Lower leg skin (tissue), 4 donors: ENCODE results near the gene MEI4. TPM values are rescaled to one million over a fixed set of nuclear protein-coding genes. Genes with fewer than 3 reads are reported as not detected.
"Not testable (repeated sequence)": the region's sequence is repeated elsewhere in the genome, so short reads cannot be mapped to it uniquely, and the experiment has no call there.

Source experiments
- DNase-seq, 2 donors: peaks; one replicate each; pipeline ENCODE4 v3.0.0-alpha.2; 2019; ENCODE audit warnings: low spot score in 2 of 2
- H3K4me3 ChIP-seq: fragments of 200-600 bp; sonication (generic); 2 replicates; pipeline ENCODE4 v1.5.1; 2017; ENCODE audit warnings: mild to moderate bottlenecking, low read depth; ENCODE audit not compliant: poor library complexity, severe bottlenecking
- POLR2A ChIP-seq, 2 donors: fragments of 450-650 bp; IDR thresholded peaks; one replicate each; pipeline ENCODE4 v1.6.1; 2016 to 2017; ENCODE audit warnings: antibody characterized with exemption in 2 of 2, mild to moderate bottlenecking in 1 of 2, moderate library complexity in 1 of 2
- WGBS, 2 donors: methylation state at CpG; one replicate each; pipeline ENCODE4 v1.1.5; 2018; 5-methylcytosine and 5-hydroxymethylcytosine counted together
- intact Hi-C: fragments of 100-400 bp; cut with DNase I; formaldehyde crosslinking; loops from one replicate; pipeline ENCODE4 v1.15.0; 2023; ENCODE audit warnings: low total_unique reads
- total RNA-seq, 4 donors: library from RNA; depleted of rRNA; stranded (reverse); fragments of >200 nt; gene quantifications; one replicate each; pipeline ENCODE4 v1.1.0, GENCODE V29; 2016
- TF ChIP-seq, protein P1 (sequence below), 3 donors: fragments of 450-650 bp; IDR thresholded peaks; one replicate each; pipeline ENCODE4 v1.5.1; 2016; ENCODE audit warnings: antibody characterized with exemption in 3 of 3, mild to moderate bottlenecking in 3 of 3, moderate library complexity in 2 of 3

The MEI4 gene
- total RNA-seq, 4 donors from 2014 or later, result 0.05 TPM; not detected in 3

DNA sequence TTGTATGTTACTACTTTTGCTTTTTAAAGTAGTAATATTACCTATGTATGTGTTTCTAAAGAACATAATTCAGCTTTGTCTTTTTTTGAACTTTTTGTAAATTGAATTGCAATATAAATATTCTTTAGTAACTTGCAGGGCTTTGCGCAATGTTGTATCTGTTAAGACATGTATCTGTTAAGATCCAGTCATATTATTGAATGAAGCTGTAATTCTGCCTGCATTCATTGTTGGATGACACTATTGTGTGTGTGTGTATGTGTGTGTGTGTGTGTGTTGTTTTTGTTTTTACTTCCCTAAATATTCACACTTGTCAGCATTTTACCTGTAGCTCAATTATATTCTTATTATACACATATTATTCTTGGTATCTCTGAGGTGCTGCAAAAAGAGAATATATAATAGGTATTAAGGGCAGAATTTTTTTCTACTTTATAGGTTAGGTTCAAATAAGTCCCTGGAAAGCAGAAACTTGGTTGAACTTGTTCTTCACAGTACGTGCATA is 164.0 kb downstream of the MEI4 start:
- DNase-seq, result no peak
- intact Hi-C loops, result no loop called here
- H3K4me3 ChIP-seq, result no peak overlapping the region
- TF ChIP-seq, protein P1, sequence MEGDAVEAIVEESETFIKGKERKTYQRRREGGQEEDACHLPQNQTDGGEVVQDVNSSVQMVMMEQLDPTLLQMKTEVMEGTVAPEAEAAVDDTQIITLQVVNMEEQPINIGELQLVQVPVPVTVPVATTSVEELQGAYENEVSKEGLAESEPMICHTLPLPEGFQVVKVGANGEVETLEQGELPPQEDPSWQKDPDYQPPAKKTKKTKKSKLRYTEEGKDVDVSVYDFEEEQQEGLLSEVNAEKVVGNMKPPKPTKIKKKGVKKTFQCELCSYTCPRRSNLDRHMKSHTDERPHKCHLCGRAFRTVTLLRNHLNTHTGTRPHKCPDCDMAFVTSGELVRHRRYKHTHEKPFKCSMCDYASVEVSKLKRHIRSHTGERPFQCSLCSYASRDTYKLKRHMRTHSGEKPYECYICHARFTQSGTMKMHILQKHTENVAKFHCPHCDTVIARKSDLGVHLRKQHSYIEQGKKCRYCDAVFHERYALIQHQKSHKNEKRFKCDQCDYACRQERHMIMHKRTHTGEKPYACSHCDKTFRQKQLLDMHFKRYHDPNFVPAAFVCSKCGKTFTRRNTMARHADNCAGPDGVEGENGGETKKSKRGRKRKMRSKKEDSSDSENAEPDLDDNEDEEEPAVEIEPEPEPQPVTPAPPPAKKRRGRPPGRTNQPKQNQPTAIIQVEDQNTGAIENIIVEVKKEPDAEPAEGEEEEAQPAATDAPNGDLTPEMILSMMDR (IDR thresholded peaks at IDR 0.05), result no peak
- no peak for TF ChIP-seq POLR2A (IDR thresholded peaks at IDR 0.05)
- 74 to 76% methylated on average over 2 of the region's 2 CpGs for WGBS, 2 donors

DNA sequence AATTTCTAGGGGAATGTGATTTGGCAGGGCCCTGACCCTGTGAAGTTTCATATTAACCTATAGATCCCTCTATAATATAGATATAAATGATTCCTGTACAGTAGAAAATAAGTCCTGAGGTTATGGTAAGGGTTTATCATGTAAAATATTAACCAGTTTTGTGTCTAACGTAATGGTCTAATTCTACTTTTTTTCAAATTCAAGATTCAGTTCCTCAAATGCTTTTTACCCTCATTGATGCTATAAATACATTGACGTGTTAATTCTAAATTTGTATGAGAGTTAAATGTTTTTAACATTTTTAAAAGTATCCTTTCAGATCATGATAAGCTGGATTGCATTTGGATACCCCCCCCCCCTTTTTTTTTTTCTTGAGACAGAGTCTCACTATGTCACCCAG is 169.4 kb downstream of the MEI4 start:
- intact Hi-C loops, result no loop called here
- no peak for DNase-seq
- TF ChIP-seq POLR2A (IDR thresholded peaks at IDR 0.05), result no peak
- TF ChIP-seq, protein P1 (IDR thresholded peaks at IDR 0.05), result no peak
- H3K4me3 ChIP-seq, result no peak overlapping the region
- 67 to 80% methylated on average over 2 of the region's 2 CpGs for WGBS, 2 donors

DNA sequence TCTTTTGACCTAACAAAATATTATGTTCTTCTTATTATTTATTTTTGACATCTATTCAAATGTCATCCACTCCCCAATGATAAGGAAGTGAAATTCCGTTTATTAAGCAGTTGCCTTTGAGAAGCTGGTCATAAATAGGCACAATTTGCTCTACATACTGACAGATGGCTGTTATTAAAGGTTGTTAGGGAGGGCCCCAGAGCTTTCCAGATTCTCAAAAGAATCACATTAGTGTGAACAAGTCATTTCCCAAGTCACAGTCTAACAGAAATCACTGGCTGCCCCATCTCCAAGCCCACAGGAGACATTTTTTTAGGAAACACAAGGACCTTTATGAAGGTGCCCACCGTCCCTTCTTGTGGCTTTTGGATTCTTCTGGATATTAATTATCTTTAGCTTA is 172.4 kb downstream of the MEI4 start:
- intact Hi-C loops, result no loop called here
- TF ChIP-seq POLR2A (IDR thresholded peaks at IDR 0.05), result no peak
- TF ChIP-seq, protein P1 (IDR thresholded peaks at IDR 0.05), result no peak
- 67 to 69% methylated on average over 2 of the region's 2 CpGs for WGBS, 2 donors
- no peak for DNase-seq
- no peak overlapping the region for H3K4me3 ChIP-seq

DNA sequence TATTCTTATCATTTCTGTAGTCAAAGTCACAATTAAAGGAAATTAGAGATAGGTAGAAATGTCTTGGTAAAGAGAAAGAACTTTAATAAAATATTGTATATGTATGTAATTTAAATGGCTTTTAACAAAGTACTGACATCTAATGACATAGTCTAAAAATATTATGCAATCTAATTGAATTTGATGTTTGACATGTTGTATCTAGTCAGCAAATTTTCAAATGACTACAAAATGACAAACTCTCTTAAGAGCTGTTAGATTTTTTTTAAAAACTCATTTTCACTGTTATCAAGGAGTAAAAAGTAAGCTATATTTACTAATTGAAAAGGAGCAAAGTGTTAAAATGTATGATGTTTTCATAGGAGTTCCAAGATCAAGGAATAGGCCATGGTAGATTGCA is 176.9 kb downstream of the MEI4 start:
- no peak for TF ChIP-seq POLR2A (IDR thresholded peaks at IDR 0.05)
- TF ChIP-seq, protein P1 (IDR thresholded peaks at IDR 0.05), result no peak
- no peak for DNase-seq
- H3K4me3 ChIP-seq, result no peak overlapping the region
- intact Hi-C loops, result no loop called here

DNA sequence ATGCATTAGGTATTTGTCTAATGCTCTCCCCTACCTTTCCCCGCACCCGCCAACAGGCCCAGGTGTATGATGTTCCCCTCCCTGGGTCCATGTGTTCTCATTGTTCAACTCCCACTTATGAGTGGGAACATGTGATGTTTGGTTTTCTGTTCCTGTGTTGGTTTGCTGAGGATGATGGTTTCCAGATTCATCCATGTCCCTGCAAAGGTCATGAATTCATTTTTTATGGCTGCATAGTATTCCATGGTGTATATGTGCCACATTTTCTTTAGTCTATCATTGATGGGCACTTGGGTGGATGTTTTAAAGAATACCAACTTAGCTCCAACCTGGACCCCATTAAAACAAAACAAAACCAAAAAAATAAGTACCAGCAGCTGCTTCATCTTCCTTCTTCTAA is 180.9 kb downstream of the MEI4 start:
- intact Hi-C loops, H3K4me3 ChIP-seq, DNase-seq: not testable (repeated sequence)
- 97 to 98% methylated on average over 2 of the region's 2 CpGs for WGBS, 2 donors

DNA sequence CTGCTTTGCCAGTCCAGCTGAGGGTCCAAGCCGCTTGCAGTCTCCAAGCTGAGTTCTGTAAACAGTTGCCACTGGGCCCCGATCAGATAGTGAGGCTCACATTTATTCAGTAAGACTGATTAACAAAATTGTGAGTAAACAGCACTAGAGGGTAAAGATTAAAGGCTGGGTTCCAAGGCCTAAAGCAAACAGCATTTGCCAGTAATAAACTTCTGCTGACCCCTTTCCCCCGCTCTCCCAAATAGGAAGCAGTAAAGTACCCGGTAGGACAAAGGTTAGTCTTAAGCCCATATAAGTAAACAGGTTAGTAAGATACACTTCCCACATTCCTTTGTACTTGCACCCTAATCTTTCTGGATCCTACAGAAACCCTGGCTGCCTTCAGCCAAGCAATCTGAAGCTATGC is 181.8 kb downstream of the MEI4 start:
- H3K4me3 ChIP-seq, result no peak overlapping the region
- 62 to 67% methylated on average over 4 of the region's 4 CpGs for WGBS, 2 donors
- intact Hi-C loops, result no loop called here
- no peak for DNase-seq
- TF ChIP-seq POLR2A (IDR thresholded peaks at IDR 0.05), result no peak
- TF ChIP-seq, protein P1 (IDR thresholded peaks at IDR 0.05), result no peak
